LNCaP clone FGC (cell line): Measurements from ENCODE around the gene GDF10.

Experiments
- DNase-seq: peaks from one replicate; pipeline ENCODE4 v3.0.0-alpha.2; 2011; ENCODE audit warnings: low read depth
- H3K4me3 ChIP-seq: 2 replicates; pipeline ENCODE4 v1.5.1; 2011; ENCODE audit warnings: mild to moderate bottlenecking, low read depth, low read length, control low read depth
- TF ChIP-seq, protein P1 (sequence below): IDR thresholded peaks from 2 replicates; pipeline ENCODE4 v1.5.1; 2012; ENCODE audit warnings: mild to moderate bottlenecking; ENCODE audit not compliant: control insufficient read depth, insufficient read depth; ENCODE audit errors: extremely low read depth

GDF10 gene

DNA sequence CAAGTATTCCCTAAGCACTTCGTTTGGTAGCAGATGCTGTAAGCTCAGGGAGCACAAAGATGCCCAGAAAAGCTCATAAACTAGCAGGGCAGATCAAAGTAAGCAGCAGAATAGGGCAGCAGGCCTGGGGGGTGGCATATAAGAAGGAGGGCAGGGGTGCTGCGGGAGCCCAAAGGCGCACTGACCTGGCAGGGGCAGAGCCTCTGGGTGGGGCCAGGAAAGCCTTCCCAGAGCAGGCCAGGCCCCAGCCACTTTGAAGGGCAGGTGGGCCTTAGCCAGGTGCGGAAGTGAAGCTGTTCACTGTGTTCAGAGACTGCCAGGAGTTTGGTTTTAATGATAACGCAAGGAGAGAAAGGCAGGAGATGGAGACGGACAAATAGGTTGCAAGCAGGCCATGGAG lies 3.9 kb downstream of the GDF10 start:
- no peak for DNase-seq
- H3K4me3 ChIP-seq: no peak overlapping the region
- TF ChIP-seq, protein P1, sequence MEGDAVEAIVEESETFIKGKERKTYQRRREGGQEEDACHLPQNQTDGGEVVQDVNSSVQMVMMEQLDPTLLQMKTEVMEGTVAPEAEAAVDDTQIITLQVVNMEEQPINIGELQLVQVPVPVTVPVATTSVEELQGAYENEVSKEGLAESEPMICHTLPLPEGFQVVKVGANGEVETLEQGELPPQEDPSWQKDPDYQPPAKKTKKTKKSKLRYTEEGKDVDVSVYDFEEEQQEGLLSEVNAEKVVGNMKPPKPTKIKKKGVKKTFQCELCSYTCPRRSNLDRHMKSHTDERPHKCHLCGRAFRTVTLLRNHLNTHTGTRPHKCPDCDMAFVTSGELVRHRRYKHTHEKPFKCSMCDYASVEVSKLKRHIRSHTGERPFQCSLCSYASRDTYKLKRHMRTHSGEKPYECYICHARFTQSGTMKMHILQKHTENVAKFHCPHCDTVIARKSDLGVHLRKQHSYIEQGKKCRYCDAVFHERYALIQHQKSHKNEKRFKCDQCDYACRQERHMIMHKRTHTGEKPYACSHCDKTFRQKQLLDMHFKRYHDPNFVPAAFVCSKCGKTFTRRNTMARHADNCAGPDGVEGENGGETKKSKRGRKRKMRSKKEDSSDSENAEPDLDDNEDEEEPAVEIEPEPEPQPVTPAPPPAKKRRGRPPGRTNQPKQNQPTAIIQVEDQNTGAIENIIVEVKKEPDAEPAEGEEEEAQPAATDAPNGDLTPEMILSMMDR: no peak

DNA sequence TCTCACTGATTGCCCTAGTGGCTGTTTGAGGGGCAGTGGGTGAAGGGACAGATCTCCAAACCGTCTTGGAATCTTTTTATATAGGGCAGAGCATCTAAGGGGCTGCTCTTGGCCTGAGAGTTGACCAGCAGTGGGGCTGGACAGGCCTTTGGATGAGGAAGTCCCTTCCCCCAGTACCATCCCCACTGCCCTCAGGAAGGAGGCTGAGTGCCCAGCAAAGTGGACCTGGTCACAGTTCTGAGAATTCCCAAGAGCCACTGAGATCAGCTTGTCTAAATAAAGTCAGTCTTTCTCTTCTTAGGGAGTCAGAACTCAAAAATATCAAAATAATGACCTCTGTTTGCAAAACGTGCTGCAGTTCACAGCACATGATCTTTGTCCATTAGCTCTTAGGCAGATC lies 5.6 kb downstream of the GDF10 start:
- H3K4me3 ChIP-seq: no peak overlapping the region
- DNase-seq: no peak
- TF ChIP-seq, protein P1: no peak

- TF ChIP-seq, protein P1: no peak
- H3K4me3 ChIP-seq: no peak overlapping the region
- no peak for DNase-seq
These were observed 6.6 kb downstream of the GDF10 start for GRCh38 chr10:47306387-47307210.

DNA sequence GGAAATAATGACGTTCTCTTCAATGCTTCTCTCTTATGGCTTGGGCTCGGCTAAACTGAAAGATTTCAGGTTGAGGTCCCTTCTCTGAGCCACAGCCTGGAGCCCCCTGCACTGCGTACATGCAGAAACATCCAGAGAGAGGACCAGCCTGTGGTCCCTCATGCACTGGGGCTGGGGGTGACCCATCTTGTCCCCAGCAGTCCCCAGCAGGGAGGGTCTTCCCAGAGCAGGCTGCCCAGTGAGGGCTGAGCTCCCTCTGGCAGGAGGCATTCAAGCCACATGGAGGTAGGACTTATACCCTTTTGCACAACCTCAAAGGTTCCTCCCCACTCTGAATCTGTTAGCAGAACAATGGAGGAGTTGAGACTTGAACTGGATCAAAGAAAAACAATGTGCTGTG lies 7.4 kb downstream of the GDF10 start:
- H3K4me3 ChIP-seq: no peak overlapping the region
- DNase-seq: no peak

DNA sequence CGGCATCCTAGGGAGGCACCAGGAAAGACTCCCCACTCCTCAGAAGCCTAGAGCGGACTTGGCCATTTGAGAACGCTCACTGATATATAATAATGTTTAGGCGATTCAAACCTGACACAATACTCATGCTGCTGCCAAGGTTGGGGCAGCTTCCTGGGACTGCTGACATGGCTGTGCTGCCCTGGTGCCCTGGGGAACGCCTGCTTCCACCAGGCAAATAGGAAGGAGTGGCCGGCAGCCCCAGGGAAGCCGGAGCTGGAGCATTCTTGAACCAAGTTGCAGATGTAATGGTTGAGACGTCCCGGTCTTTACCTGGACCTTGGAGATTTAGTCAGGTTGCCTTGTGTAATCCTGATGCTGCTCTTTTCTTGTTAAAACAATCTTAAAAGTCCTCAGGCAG lies 8.8 kb downstream of the GDF10 start:
- TF ChIP-seq, protein P1: no peak
- H3K4me3 ChIP-seq: no peak overlapping the region
- no peak for DNase-seq

More for the DNA sequence above, 7.4 kb downstream of the GDF10 start:
- TF ChIP-seq, protein P1: no peak

- H3K4me3 ChIP-seq: no peak overlapping the region
- no peak for DNase-seq
- TF ChIP-seq, protein P1: peak; percentile 43
These were observed 9.6 kb downstream of the GDF10 start for GRCh38 chr10:47309408-47310089.
